Ovary (tissue), 9 donors: ENCODE measurements around the gene RHEB. TPM values are rescaled to one million over a fixed set of nuclear protein-coding genes. Genes with fewer than 3 reads are reported as not detected.

ENCODE experiments used
- DNase-seq, 5 donors: peaks; one replicate each; pipeline ENCODE4 v3.0.0-alpha.2; 2019 to 2020
- H3K27ac ChIP-seq, 2 donors: fragments of 200-600 bp; one replicate each; pipeline versions ENCODE4 v1.5.1 to v1.8.0; 2019 to 2022
- H3K27me3 ChIP-seq: fragments of 200-600 bp; one replicate; pipeline ENCODE4 v1.8.0; 2022
- H3K36me3 ChIP-seq: fragments of 200-600 bp; sonication (generic); one replicate; pipeline ENCODE4 v1.5.1; 2019
- H3K4me1 ChIP-seq: one replicate; pipeline ENCODE4 v1.8.1; 2013; ENCODE audit warnings: mild to moderate bottlenecking, moderate library complexity; ENCODE audit not compliant: insufficient read depth
- H3K4me3 ChIP-seq: fragments of 200-600 bp; sonication (generic); one replicate; pipeline ENCODE4 v1.5.1; 2017
- H3K9me3 ChIP-seq, 2 donors: fragments of 200-600 bp in 1 of 2; sonication (generic) in 1 of 2; one replicate each; pipeline versions ENCODE4 v1.5.1 to v1.8.1; 2013 to 2019; ENCODE audit warnings: mild to moderate bottlenecking in 1 of 2, moderate library complexity in 1 of 2
- CTCF ChIP-seq, 3 donors: fragments of 450-650 bp in 2 of 3; fragments of 200-600 bp in 1 of 3; IDR thresholded peaks; one replicate each; pipeline versions ENCODE4 v1.5.1 to v1.8.0; 2016 to 2022; ENCODE audit warnings: antibody characterized with exemption in 3 of 3, mild to moderate bottlenecking in 1 of 3
- EP300 ChIP-seq: sonication (generic); formaldehyde crosslinking; IDR thresholded peaks from one replicate; pipeline ENCODE4 v1.6.1; 2017; ENCODE audit warnings: antibody characterized with exemption
- POLR2A ChIP-seq: fragments of 450-650 bp; IDR thresholded peaks from one replicate; pipeline ENCODE4 v1.6.1; 2017; ENCODE audit warnings: antibody characterized with exemption, mild to moderate bottlenecking, moderate library complexity
- WGBS, 3 donors: extraction: QIAGEN DNeasy Blood & Tissue Kit in 1 of 3; methylation state at CpG; one replicate each; pipeline versions ENCODE4 v1.1.5 to v1.1.7; 2013 to 2017; 5-methylcytosine and 5-hydroxymethylcytosine counted together
- intact Hi-C, 4 donors: fragments of 100-400 bp; cut with DNase I; formaldehyde crosslinking; loops; one replicate each; pipeline versions ENCODE4 v1.11.0 to v1.15.1; 2022 to 2023
- polyA plus RNA-seq, 2 donors: library from polyadenylated mRNA; stranded (reverse); fragments of 200-250 nt in 1 of 2; fragments of 350-450 nt in 1 of 2; fragmentation: Illumina TruSeq in 1 of 2; extraction: RNeasy Lipid Tissue Mini Kit (QIAGEN cat#74804) in 1 of 2; gene quantifications; one replicate each; pipeline ENCODE4 v1.2.3, GENCODE V29; 2013 to 2014
- total RNA-seq, 7 donors: library from RNA; depleted of rRNA in 2 of 7; stranded (reverse); fragments of >200 nt in 2 of 7; fragmentation: NEBNext Ultra II Directional in 3 of 7; extraction: Animal tissue kit (Norgen Biotek cat#: 25700) in 3 of 7; gene quantifications; one replicate each; pipeline versions ENCODE4 v1.1.0 to v1.2.4, GENCODE V29; 2016 to 2023
- donor health status: DM: no; HTN: no; CAD: no; lungs with moderate emphysema.
- donor health status: DM: no; HTN: no; CAD: no.
- donor health status: Bipolar disorder and iron deficiency.
- donor health status: DM: yes; HTN: yes; CAD: no.
- donor health status: DM: no; HTN: no; CAD: no.
- donor health status: DM: yes; HTN: yes; CAD: no.

Gene RHEB
- total and polyA plus RNA-seq, 9 donors: 77.6 to 167 (median 91.8) TPM

GRCh38 chr7:151487228-151487627 lies 32.5 kb downstream of the RHEB start:
- H3K9me3 ChIP-seq: no peaks in the 10 kb centered on the region
- no peak overlapping the region for H3K27ac ChIP-seq
- no peaks in the 10 kb centered on the region for H3K27me3 ChIP-seq
- 63 to 75% (median 75%) methylated on average over 2 of the region's 2 CpGs for WGBS, 3 donors
- TF ChIP-seq EP300 (no peak), POLR2A (no peak), CTCF (IDR thresholded peaks at IDR 0.05) (no peak)
- intact Hi-C loops: no loop called here
- H3K4me3 ChIP-seq: no peak overlapping the region
- H3K4me1 ChIP-seq: no peaks in the 10 kb centered on the region
- H3K36me3 ChIP-seq: no peaks in the 10 kb centered on the region
- DNase-seq: no peak

- Histone ChIP-seq H3K4me3 (no peak overlapping the region), H3K36me3 (no peaks in the 10 kb centered on the region), H3K27me3 (no peaks in the 10 kb centered on the region), H3K9me3 (no peaks in the 10 kb centered on the region), H3K4me1 (no peaks in the 10 kb centered on the region), H3K27ac (no peak overlapping the region)
- 91 to 96% (median 93%) methylated on average over 3 of the region's 3 CpGs for WGBS, 3 donors
- intact Hi-C loops: no loop called here
- no peak for TF ChIP-seq CTCF (IDR thresholded peaks at IDR 0.05)
- TF ChIP-seq EP300: no peak
- DNase-seq: no peak
These were observed 33.6 kb downstream of the RHEB start for GRCh38 chr7:151486074-151486473.

GRCh38 chr7:151484971-151485707 lies 34.6 kb downstream of the RHEB start:
- WGBS, 3 donors: 50 to 79% (median 65%) methylated on average over 7 of the region's 7 CpGs
- intact Hi-C loops: loop anchor here in 1 of 4 donors (2.0 kb wide), 1 partner anchor 14 kb away; no protein-coding TSS in a partner anchor
- no peaks in the 10 kb centered on the region for H3K9me3 ChIP-seq
- H3K27me3 ChIP-seq: no peaks in the 10 kb centered on the region
- no peak for DNase-seq
- no peak for TF ChIP-seq EP300
- TF ChIP-seq POLR2A: no peak
- no peak for TF ChIP-seq CTCF (IDR thresholded peaks at IDR 0.05)
- no peaks in the 10 kb centered on the region for H3K36me3 ChIP-seq
- H3K4me1 ChIP-seq: no peaks in the 10 kb centered on the region
- H3K27ac ChIP-seq: no peak overlapping the region
- H3K4me3 ChIP-seq: no peak overlapping the region

GRCh38 chr7:151483711-151483983 lies 36.0 kb downstream of the RHEB start:
- Histone ChIP-seq H3K36me3 (no peaks in the 10 kb centered on the region), H3K4me1 (no peaks in the 10 kb centered on the region), H3K9me3 (no peaks in the 10 kb centered on the region), H3K27me3 (no peaks in the 10 kb centered on the region), H3K4me3 (no peak overlapping the region), H3K27ac (no peak overlapping the region)
- TF ChIP-seq POLR2A (no peak), EP300 (no peak), CTCF (IDR thresholded peaks at IDR 0.05) (no peak)
- intact Hi-C loops: no loop called here
- no peak for DNase-seq
- 91 to 100% (median 100%) methylated on average over 1 of the region's 1 CpG for WGBS, 3 donors
